SHP77 (cell line): ENCODE results near the gene FAM117A.

ENCODE experiments used
- DNase-seq, 2 experiments: peaks; one replicate each; lab custom pipeline; 2025; lab: John Stamatoyannopoulos, UW

Gene FAM117A

DNA sequence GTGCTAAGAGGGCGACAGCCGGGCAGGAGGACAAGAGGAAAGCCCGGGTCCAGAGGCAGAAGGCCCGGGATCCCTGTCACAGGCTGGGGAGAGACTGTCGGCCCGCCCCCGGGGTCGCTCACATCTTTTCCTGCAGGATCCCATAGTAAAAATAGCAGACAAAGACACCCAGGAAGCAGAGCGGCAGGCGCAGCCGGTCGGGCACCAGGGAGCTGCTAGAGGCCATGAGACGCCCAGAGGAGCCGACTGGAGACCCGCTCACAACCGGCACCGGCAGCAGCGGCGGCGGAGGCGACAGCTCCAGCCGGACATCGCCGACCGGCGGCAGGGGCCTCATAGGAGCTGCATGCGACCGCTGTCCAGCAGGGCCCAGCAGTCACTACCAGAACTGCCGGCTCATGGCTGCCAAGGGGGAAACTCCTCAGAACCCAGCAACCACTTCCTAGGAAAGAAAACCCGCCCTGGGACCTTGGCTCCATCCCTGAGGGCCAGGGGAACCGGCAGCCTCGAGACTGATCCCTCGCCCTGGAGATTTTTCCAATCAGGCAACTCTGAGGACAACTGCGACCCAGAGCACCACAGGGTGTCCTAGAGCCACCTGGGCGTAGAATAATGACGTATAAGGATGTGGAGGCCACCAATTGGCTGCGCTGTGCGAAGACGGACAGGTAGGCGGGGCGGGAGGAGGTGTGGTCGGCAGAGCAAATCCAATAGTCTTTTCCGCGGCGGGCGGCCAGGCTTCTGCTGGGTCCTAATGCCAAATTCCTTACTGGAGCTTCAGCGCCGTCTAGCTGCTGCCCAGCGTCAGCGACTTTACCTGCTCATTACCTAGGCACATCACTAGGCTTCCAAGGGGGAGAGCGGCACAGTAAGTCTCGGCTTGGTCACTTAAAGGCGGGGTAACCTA lies 56.1 kb downstream of the FAM117A start, which contains the start of gene SLC35B1:
Gene SLC35B1, minus strand, starts transcription at position 357 of the 907 bp plus-strand sequence. Its CDS starts 131 bp downstream, at position 226.
- peak; percentile 99 for DNase-seq

DNA sequence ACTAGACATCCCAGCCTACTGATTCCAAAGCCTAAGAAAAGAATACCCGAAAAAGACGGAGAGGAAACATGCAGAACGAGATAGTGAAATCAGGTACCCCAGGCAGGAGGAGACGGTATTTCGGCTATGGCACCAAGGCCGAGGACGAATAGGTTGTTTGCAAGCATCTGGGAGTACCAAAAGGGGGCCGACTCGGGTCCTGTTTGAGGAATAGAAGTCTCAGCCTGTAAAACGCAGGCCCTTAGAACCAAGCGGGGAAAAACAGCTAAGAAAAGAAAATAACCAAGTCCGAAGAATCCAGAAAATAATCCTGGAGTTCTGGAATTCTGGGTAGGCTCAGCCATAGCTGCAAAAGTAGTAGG lies 56.7 kb downstream of the FAM117A start:
- DNase-seq = no peak

DNA sequence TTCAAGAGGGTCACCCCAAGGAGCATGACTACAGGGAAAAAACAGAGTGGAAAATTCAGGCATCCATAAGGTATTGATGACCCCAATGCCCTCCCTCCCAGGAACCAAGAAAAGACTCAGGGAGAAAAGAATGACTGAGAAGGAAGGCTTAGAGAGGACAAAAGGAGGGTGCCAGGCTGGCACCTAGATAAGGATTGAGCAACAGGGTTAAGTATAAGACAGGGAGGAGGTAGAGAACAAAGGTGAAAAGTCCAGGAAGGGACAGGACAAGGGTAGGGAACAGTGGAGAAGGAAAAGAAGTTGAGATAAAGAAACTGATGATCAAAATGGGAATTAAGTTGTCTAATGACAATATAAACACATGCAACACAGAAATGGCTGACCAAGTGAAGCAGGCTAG lies 58.7 kb downstream of the FAM117A start:
- DNase-seq = no peak

DNA sequence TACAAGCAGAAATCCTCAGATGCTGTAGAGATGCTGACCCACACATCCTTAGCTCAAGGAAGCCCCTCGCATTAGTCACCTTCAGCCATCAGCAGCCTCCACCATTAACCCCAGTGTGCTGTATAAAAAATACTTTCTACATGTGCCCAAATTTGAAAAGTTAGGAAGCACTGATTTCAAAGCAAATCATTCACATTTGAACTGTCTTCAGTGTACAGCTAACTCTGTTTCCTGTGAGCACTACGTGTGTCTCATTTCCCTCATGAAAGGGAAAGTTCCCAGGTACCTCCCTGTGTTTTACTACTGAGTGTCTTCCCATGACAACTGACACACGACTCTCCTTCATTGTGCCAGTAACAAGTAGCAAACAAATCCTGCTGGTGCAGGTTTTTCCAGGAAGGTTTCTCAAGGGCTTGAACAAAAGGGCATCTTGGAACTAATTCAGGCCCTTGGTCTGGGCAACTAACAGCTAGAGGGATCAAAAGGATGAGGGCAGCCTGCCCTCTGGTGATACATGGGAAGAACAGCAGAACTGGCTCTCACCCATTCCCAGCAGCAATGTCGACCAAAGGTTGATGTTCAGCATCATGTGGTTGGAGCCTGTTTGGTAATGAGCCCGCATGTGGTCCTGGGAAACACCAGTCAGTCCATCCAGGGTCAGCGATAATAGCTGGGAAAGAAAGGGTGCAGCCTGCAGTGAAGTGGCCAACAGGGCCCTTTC lies 60.2 kb downstream of the FAM117A start:
- peak; percentile 13 to 29 for DNase-seq

DNA sequence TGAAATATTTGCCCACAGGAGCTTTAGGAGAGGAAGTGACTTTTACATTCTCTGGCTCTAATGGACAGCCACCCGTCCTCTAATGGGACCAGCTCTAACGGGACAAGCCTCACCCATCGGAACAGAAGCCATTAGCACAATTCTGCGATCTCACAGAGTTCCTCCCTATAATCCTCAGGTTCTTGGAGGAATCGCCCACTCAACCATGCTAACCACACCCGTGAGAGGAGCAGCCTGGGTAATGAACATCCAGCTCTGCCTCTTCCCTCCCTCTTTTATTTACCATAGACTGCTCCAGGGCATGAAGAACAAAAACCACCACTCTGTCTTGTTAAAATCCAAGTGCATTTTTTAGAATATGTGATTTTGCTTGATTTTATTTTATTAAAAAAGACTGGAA lies 63.0 kb downstream of the FAM117A start:
- no peak for DNase-seq

DNA sequence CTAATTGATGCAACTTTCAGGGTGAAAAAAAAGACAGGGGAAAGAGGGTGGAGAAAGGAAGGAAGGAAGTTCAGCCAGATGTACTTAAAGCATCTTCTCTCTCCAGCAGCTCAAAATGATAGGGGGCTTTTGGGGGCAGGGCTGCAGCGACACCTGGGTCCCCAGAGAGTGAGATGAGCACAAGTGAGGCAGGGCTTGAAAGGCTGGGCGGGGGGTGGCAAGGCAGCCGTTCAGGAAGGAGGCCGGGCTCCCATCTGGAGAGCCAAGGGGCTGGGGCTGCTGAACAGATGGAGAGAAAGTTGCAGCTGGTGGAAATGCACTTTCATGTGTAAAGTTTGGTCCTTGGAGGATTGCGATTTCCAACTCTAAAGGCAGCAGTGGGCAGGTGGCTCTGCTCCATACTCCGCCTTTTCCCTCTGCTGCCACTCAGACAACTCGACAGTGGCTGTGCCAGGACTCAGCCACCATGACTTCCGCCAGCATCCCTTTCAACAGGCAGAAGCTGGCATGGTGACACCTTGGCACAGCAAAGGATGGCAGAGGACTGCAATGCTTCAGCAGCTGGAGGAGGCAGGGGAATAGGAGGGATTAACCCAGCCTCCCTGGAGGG lies 63.9 kb downstream of the FAM117A start:
- DNase-seq = no peak

DNA sequence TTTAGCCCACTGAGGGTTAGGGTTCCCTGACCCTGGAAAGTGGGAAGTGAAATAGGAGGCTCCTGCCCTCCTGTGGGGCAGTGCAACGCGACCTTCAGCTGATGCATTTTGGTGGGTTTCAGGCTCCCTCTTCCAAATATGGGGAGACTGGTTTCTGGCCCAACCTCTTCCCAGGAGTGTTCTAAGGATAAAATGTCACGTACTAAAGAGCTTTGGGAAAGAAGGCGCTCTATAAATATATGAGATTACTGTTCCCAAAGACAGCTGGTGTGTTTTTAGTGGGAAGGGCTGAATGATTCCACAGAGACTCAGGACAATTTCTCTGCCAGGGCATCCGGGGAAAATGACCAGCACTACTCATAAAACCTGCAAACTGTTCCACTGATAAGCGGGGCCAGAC lies 65.9 kb downstream of the FAM117A start:
- no peak for DNase-seq

DNA sequence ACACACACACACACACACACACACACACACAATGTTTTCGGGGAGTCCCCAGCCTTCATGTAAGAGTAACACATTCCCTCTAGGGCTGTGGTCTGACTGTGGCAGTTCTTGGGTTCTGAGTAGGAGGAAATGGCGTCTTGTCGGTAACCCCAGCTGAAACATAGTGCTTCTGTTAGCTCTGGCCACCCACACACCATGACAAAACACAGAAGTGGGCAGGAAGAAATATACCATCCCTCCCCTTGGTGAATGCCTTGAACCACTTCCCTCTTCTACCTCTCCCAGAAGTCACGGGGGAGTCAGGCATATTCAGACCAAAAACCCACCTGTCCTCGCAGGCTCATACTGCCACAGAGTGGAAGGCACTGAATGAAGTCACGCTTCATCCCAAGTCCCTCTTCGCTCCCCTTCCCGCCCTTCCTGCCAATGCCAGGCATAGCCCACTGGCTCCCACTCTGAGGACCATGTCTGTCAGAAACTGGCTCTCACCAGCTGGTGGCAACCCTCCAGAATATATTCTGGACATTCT lies 67.6 kb downstream of the FAM117A start:
- no peak for DNase-seq

DNA sequence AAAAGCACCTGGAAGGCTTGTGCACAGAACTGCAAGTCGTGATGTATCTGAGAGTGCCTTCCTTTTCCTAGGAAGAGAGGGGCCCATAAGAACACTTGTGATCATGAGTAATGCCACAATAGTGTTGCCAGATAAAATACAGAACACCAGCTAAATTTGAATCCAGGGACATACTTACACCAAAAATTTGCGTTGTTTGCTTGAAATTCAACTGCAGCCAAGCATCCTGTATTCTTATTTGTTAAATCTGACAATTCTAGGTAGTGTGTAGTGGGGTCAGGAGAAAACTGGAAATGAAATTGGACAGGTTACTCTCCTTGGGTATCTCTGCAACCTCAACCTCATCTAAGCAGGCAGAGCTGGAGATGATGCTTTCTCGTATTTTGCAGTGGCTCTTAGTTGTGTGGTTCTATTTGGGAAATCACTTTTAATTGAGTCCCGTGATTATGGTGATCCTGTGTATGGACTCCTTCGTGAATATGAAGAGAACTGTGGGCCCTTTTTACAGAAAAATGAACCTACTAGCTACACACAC lies 68.2 kb downstream of the FAM117A start:
- DNase-seq = no peak

DNA sequence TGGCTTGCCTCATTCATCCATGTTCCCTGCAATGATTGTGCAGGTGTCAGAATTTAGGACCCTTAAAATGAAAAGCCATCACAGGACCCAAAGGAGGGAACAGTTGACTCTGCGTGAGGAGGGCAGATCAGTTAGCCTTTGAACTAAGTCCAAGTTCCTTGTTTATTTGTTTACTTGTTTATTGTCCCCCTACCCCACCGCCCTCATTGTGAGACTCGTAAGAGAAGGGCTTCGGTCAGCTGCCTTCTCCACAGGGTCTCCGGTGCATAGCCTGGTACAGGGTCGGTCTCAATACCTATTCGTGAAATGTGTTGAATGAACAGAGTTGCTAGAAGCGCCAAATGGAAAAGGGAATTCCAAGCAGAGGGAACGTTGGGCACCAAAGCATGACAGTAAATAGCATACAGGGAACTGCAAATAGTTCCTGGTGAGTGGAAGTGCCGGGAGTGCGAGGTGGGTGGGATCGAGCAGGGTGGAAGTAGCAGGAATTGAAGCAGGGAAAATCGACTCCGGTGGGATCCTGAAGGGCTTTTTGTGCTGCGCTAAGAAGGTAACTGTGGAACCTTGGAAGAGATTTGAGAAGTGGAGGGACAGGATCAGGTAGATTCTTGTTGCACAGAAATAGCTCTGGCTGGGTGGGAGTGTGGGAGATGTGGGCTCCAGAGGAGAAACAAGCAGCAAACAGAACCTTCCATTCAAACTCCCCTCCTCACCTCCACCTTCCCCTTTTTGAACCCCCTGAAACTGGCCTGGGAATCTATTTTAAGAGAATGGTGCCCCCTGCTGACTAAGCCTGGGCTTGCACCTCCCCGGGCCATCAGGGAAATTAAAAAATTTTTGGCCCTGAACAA lies 68.9 kb downstream of the FAM117A start:
- DNase-seq = peak in 1 of 2 experiments; percentile 29

DNA sequence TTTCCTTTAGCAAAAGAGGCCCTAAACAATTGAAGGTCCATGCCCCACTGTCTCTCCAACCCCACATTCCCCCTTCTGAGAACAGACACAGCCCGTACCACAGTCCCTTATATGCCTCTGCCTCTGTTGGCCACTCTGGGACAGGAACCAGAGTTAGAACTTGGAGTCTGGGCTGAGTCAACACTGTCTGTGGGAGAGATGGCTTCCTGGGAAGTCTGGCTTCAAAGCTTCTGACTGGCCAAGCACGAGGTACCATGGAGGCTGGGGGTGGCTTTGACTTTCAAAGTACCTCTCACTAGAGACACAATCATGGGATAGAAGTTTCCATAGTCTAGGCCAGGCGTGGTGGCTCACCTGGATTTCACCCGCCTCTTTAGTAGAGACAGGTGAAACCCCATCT lies 71.2 kb downstream of the FAM117A start:
- no peak for DNase-seq

DNA sequence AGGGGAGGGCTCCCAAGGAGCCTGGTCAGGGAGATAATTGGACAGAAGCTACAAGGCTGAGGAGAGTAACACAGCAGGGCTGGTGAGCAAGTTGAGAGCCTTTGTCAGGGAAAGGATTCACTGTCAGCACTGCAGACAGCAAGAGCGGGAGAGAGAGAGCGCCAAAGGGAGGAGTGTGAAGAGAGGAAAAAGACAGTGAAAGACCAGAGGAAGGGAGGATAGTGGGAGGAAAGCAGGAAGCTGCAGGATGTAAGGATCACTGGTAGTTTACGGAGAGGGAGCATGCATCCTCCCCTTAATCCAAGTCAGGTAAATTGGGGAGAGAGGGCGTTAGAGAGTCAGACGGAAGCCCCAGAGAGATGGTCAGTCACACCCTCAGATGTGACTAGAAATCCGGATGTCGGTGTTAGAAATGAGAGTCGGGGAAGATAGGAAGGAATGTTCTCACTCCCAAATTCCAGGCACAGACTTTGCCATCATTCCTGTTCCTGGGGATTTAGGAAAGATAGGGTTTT lies 72.2 kb downstream of the FAM117A start:
- no peak for DNase-seq

DNA sequence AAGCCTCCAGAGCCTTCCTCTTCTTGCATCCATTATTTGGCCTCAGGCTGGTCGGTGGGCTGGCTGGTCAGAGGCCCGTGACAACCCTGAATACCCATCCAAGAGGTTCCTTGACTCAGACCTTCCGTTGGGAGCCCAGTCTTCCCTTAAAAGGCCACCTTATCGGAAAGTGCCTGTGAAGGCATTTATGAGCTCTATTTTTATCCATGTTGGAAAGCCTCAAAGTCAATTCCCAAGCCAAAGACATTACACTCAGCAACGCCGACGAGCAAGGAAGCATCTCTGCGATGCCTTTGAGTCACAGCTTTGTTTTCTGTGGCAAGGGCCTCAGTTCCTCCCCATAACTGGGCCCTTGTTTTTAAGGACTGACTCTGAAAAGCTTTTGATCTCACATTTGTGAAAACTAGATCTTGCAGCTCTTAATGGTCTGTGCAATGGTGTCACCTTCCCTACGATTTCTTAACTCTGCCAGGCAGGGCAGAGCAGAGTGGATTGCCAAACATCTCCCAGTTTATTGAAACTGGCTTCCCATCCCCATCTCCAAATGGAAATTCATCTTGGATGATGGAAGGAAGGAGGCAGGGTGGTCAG lies 72.8 kb downstream of the FAM117A start:
- DNase-seq = no peak

DNA sequence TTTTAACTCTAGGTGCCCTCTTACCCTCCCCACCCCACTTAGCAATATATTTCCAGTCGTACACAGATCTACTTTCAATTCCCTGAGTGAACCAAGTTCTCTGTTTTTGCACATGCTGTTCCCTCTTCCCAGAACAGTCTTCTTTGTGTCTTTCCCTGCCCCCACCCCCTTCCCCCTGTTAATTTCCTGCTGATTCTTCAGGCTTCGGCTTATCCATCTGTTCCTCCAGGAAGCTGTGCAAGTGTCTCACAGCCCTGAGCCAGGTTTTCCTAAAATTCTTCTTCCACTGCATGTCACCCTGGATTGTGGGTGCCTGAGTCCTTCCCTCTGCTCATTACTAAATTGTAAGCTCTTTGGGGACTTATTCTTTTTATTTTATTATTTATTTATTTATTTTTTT lies 73.7 kb downstream of the FAM117A start:
- no peak for DNase-seq

DNA sequence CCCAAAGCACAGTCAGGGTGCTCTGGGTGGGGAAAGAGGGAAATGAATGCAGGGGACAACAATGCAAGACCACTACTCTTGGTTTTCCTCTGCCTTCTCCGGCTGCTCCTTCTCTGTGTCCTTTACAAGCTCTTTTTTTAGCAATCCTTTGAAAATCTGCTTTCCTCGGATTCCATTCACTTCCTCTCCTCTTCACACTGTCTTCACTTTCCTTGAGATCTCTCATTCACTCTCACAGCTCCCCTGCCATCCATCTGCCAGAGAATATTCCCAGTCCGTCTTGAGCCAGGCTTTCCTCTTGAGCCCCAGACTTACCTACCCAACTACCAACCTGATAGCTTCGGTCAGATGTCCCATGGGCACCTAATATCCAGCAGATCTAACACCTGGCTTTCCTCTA lies 75.1 kb downstream of the FAM117A start:
- no peak for DNase-seq

DNA sequence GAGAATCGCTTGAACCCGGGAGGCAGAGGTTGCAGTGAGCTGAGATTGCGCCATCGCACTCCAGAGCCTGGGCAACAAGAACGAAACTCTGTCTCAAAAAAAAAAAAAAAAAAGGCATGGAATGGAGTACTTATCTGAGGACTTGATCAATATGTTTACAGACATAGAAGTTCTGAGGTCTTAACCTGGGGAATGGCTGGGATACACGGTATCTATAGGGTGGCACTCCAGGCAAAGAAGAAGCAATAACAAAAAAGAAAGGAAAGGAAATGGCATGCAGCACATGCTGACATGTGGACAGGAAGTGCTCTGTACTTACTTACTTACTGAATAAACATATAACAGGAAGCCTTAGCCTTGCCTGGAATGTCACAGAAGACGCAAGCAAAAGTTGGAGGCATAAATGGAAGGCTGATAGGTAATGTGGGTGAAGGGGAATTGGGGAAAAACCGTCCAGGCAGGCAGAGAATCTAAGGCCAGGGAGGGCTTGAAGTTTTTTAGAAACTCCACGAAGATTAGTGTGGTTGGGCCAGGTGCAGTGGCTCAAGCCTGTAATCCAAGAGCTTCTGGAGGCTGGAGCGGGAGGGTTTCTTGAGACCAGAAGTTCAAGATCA lies 75.9 kb downstream of the FAM117A start:
- DNase-seq = no peak

DNA sequence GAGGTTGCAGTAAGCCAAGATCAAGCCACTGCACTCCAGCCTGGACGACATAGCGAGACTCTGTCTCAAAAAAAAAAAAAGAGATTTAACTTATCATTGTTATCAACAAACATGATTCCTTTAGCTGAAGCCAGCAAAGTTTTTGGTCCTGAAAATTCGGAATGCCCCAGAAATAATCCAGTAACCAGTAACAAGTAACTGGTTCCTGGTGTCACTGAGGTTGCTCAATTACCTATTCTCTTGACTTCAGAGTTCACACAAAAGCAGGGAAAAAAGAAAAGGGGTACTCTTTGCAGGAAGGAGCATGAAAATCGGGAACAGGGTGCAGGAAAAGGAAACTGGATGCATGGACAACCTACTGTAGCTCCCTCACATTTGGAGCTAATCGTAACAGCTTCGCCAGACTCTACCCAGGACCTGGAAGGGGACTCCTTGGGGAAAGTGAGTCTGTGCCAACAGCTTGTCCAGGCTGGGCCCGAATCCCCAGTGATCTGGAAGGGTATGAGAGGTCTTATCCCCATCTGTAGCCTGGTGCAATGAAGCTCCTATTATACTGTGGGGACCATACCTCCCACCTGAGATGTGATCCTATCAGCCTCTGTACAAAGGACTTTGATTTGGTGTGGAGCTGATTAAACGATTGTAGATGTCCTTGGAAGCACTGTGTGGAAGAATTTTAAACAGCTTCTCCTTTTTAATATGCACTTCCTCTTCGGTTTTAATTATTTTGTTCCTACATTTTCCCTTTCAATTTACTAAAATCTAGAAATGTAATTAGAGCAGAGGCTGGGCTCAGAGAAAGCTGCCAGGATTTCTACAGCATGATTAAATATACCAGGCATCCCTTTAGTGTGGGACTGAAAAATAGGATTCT lies 82.6 kb downstream of the FAM117A start:
- DNase-seq = no peak

DNA sequence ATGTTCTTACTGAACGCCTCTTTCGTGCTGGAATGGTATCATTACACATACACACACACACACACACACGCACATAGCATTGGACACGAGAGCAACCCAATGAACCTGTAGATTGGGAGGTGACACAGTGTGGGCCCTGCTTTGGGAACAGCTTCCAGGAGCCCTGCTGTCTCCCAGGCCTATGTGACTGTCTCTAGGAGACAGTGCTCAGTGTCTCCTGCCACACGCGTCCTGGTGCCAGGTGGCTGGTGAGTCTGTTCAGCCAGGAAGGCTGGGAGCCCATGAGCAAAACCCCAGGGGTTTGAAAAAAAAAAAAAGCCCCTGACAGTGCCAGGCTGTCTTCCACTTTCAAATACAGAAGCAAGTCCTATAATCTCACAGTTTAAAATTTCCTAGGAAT lies 83.6 kb downstream of the FAM117A start:
- no peak for DNase-seq
